ENCODE measurements around the gene PRKRA.
"Not testable (repeated sequence)": the region's sequence is repeated elsewhere in the genome, so short reads cannot be mapped to it uniquely, and the experiment has no call there.

Gene PRKRA

GRCh38 chr2:178450774-178451525 lies at the start of gene PRKRA, which contains the start of gene PJVK:
TSS of gene PRKRA (minus strand) at chr2:178451175. CDS start at chr2:178451030, 145 bp downstream.
TSS of gene PJVK (plus strand) at chr2:178451378. CDS start at chr2:178453410, 2,032 bp downstream.
- DNase-seq: peak; percentile 96

DNA sequence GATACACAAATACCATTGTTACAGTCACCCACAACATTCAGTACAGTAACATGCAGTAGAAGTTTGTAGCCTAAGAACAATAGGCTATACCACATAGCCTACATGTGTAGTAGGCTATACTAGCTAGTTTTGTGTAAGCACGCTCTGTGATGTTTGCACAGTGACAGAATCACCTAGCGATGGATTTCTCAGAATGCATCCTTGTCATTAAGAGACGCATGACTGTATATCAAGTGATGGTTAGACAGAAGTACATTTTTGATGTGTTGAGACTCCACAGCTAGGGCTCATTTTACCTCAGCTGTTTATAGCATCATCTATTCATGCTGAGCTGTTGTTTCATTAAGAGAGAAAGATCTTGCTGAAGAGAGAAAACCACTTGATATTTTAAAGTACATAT lies 48.7 kb upstream of the PRKRA start:
- no peak for DNase-seq

GRCh38 chr2:178498137-178498536 lies 47.2 kb upstream of the PRKRA start:
- DNase-seq: no peak

DNA sequence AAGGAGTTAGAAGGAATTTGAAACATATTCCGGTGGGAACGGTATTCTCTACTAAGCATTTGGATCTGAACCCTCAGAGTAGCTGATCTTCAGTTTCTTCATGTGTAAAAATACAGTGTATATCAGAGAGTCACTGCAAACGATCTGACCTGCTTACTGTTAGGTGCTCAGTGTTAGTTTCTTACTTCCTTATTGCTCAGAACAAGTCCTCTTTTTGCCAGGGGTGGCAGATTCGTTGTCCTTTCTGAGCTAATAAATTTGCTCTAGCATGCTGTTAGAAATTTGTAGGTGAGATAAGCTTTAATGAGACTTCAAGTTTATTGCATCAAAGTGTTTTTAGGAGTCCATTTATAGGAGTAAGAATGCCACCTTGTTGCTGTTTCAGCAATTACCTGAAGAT lies 45.1 kb upstream of the PRKRA start:
- DNase-seq: no peak

DNA sequence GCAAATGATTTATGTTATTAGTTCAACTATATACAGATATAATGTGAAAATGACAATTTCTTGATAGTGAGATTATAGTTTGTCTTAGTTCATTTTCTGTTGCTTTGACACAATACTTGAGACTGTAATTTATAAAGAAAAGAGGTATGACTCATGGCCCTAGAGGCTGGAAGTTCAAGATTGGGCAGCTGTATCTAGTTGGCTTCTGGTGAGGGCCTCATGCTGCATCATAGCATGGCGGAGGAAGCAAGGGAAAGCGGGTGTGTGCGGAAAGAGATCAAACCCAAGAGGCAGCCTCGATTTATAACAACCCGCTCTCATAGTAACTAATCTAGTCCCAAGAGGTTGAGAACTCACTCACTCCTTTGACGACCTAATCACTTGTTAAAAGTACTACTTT lies 40.6 kb upstream of the PRKRA start:
- DNase-seq: no peak

GRCh38 chr2:178485356-178485755 lies 34.4 kb upstream of the PRKRA start:
- DNase-seq: no peak

DNA sequence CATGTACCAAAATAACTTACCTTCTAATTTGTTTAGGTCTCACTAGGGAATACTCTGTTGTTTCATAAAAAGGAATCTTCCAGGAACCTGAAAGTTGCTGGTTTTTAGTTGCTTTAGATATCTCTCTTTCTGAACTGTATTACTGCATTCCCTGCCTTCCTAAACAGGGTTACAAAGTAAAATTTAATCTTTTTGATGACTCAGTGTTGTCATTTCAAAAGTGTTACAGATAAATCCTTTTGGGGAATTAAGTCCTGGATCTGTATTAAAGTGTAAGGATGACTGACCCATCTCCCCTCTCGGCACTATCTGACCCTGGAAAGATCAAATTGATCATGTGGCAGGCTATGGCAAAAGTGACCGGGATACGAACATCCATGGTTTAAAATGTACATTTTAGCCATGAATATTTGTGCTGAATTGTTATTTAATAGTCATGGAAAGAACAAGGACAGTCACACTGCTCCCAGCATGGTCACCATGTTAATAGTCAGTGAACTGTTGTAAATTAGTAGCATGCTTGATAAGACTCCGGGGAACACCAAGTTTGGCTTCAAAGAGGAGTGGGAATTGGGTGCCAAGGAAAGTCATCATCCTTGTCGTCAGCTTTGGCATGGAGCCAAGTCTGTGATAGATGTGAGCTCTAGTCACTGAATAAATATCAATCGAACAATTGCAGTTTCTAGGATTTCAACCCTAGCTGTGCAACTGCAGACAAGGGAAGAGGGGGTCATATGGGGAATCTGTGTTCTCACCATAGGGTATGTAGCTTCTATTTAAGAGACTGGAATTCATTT lies 33.5 kb upstream of the PRKRA start:
- no peak for DNase-seq

DNA sequence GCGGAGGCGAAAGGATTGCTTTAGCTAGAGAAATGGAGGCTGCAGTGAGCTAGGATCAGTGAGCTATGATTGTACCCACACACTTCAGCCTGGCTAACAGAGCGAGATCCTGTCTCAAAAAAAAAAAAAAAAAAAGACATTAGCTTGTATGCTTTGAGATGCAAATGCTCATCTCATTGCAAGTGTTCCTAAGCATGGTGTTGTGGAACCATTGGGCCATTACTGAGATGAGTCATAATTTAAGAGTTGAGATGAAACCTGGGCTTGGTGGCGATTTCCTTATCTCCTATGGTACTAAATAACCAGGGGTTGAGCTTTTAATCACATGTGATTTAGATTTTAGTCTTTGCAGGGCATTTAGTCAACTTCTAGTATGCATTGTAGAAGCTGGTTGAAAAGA lies 31.5 kb upstream of the PRKRA start:
- no peak for DNase-seq

DNA sequence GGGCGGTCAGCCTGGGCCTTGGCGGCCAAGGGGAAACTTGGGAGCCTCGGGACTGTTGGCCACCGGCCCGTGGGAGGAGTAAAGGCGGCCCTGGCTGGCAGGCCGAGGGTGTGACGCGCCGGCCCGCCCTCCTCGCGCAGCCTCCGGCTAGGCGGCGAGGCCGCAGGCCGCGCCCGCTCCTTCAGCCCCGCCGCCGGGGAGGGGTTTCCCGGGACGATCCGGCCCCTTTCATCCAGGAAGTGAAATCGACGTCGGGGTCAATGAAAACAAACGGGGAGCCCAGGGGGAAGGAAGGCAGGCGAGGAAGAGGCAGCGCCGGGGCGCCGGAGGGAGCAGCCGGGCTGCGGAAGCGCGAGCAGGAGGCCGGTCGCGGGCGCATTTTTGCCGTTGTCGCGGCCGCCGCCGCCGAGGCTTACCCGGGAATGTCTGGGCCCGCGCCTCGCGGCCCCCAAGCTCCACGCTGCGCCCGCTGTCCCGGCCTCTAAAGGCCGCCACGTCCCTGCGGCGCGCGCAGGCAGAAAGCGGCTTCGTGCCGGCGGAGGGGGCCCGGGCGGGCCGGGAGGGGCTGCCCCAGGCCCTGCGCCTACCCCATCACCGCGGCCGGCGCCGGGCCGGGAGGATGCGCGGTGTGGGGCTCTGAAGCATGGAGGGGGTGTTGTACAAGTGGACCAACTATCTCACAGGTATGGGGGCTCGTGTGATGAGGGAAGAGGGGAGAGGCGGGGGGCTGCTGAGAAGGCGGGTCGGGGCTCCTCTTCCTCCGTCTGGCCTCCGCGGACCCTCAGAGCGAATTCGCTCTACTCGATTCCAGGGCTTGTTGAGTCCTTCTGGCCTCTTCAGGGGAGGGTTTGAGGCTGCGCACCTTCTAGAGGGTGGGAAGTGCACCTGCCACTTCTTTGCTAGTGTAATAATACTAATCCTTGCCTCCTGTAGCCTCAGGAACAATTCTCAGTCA lies 29.5 kb upstream of the PRKRA start, which contains the start of gene PLEKHA3:
Gene PLEKHA3, plus strand, starts transcription at position 231 of the 955 bp plus-strand sequence. Its CDS starts 413 bp downstream, at position 644.
- peak; percentile 79 for DNase-seq

GRCh38 chr2:178479758-178480226 lies 28.8 kb upstream of the PRKRA start:
- DNase-seq: no peak

GRCh38 chr2:178479275-178479616 lies 28.3 kb upstream of the PRKRA start:
- no peak for DNase-seq

DNA sequence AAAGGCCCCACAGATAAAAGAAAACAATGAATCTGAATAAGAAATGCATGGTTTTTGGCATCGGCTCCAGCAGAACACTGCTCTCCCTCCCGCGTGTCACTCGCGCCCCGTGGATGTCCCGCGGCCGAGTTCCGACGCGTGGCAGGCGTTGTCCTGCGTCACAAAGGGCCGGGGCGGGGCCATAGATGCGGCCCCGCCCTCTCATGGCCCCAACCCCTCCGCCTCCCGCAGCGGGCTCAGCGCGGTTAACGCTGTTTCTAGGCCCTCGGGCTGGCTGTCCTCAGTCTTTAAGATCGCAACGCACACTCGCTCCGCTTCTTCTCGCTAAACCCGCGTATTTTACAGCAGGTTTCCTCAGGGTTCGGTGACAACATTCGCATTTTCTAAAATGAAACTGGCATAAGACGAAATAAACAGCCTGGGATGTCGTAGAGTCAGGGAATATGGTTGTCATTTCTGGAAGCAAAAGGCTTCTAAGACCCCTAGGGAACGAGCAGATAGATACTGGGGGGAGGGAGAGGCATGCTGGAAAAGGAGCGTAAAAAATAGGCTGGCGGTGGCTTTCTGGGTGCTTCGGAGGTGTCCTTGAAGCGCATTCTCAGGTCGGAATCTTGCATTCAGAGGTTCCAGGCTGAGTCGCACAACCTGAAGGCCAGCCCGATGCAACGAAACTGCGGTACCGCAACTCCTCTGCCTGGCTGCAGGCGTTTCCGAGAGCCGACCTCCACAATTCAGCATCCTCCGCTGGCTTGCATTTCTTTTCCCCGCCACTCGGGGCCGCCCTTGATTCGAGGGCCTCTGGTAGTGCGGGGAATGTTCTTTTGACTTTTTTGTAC lies 27.7 kb upstream of the PRKRA start, which contains the start of gene FKBP7:
Gene FKBP7, minus strand, starts transcription at position 162 of the 836 bp plus-strand sequence. Its CDS starts 101 bp downstream, at position 61.
- peak; percentile 84 for DNase-seq

DNA sequence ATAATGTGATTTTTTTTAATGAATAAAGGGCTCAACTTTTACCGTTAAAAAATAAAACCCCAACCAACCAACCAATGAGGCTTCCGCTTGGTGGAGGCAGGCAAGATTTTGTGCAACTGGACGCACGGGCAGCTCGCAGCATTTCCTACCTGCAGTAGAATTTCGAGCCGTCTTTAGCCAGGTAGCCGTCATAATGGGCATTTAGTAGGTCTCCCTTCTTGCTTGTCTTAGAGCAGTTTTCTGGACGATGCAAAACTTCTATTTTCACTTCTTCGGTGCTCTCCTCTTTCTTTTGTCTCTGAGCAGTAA lies 27.1 kb upstream of the PRKRA start:
- DNase-seq: no peak

GRCh38 chr2:178477443-178478129 lies 26.6 kb upstream of the PRKRA start:
- DNase-seq: no peak

- DNase-seq: no peak
Observed at GRCh38 chr2:178476477-178476876, 25.5 kb upstream of the PRKRA start.

GRCh38 chr2:178474560-178474959 lies 23.6 kb upstream of the PRKRA start:
- DNase-seq: no peak

- DNase-seq: no peak
Observed at GRCh38 chr2:178473931-178474330, 23.0 kb upstream of the PRKRA start.

DNA sequence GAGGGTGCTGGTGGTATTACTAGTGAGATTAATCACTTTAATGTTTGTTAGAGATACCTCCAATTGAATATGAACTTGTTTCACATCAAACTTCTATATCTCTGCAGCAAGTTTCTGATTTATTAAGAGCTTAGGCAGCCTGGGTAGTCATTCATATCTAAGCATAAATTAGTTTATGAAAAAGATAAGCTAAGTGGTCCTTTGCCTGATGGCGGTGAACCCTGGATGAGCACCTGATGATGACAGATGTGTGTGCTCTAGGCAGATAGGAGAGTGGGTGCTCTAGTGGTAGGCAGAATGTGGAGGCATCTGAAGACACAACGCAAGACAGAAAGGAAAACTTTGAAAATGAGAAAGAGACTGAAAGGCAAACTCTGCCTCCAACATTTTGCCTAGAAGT lies 22.4 kb upstream of the PRKRA start:
- no peak for DNase-seq

DNA sequence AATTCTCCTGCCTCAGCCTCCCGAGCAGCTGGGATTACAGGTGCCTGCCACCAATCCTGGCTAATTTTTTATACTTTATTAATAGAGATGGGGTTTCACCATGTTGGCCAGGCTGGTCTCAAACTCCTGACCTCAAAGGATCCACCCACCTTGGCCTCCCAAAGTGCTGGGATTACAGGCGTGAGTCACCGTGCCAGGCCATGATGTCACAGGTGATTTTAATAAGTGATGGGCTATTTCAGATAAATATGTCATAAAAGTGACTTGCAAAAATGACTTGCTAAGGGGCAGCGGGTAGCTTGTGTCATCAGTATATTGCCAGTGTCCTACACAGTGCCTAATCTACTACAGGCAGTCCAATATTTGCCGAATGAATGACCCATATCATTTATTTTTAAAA lies 20.3 kb upstream of the PRKRA start:
- not testable (repeated sequence) for DNase-seq

DNA sequence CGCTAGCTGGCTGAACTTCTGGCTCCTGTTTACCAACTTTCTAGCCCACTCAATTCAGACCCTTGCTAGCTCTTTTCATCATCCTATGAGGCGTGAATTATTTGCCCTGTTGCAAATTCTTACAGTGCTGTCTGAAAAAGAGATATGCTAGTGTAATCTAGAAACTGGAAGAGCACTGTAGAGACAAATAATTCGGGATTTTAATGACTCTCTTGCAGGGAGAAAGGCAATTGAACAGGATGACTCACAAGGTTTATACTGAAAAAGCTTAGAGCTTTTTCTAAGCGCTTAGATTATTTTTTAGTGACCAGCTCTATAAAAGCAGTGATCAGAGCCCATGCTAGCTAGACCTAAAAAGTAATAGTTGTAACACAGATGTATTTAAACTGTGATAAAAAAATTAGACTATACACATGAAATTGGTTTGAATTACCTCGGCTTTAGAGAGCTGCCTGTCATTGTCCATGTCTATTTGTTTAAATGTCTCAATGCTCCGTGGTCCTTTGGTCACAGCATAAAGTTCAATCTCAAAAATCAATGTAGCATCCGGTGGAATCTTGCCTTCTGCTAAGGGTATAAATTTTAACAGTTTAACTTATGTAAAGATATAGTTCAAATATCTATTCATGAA lies 18.4 kb upstream of the PRKRA start:
- no peak for DNase-seq

- DNase-seq: no peak
Observed at GRCh38 chr2:178457390-178457886, 6.5 kb upstream of the PRKRA start.
